ENCODE measurements around the gene PLK5.

DNA sequence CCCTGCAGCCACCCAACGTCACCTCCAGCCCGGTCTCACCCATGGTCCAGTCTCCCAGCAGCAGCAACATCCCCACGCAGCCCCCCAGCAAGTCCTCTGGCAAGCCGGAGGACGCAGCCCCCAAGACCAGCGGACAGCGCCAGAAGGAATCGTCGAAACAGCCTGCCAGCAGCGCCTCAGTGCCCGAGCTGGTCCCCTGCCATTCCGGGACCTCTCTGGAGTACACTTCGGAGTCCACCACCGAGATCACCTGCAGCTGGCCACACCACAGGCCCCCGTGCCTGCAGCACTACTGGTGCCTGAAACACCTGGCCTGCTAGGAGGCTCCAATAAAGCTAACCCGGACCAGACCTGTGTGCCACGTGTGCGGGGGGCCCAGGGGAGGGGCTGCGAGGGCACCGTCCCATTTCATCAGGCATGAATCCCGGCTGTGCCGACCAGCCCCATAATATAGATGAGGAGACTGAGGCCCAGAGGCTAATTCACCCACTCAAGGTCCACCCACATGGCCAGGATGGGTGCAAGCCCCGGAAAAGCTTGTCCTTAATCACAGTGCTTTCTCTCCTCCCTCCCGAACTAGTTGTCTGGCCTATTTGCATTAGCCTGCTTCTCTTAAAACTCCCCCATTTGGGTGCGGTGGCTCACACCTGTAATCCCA is 26.2 kb upstream of the PLK5 start:
- TF ChIP-seq POLR2A (IDR thresholded peaks at IDR 0.05; ENCODE audit: low read length) = no peak
- no peak for TF ChIP-seq GATA1 (IDR thresholded peaks at IDR 0.05; ENCODE audit: low read depth, low read length)
